ENCODE results near the gene ALG3. TPM values are rescaled to one million over a fixed set of nuclear protein-coding genes. Genes with fewer than 3 reads are reported as not detected.

The ALG3 gene
- total and polyA plus RNA-seq, 9 donors, result 17.8 to 42.0 (median 23.0) TPM

DNA sequence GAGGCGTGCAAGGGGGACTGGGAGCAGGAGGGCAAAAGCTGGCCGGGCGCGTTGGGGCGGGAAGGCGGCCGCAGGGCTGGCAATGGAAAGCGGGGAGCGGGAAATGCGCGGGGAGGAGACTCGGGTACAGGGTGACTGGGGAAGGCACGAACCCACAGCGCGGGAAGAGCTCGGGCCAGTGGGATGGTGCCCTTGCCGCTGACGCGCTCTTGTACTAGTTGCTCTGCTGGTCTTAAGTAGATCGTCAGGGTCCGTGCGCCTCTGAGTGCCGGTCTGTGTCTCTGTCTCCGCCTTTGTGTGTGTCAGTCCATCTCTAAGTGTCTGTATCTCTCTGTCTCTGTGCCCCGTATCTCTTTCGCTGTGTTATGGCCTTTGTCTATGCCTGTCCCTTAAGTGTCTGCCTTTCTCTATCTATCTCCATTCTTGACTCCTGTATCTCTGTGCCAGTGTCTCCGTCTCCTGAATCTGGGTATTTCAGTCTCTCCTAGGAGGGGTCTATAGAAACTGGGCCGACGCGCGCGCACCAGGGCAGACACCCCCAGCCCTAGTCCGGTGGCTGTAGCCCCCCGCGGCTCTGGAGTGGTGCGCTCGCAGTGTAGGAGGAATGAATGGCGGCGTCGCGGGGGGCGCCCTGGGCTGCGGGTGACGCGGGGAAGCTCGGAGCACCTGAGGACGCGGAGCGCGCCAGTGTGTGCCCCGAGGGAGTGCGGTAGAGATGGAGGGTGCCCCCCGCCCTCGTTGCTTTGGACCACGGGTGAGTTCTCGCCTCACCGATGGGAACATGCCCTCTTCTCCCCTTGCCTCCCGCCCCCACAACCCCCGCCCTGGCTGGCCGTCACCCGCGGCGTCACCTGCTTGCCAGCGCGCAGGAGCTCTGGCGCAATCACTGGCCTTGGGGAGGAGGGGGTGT lies 13.3 kb upstream of the ALG3 start:
- intact Hi-C loops (cut with DNase I), result no loop called here
- H3K36me3 ChIP-seq, result no peaks in the 10 kb centered on the region
- H3K9me3 ChIP-seq, result no peaks in the 10 kb centered on the region
- TF ChIP-seq EP300 (IDR thresholded peaks at IDR 0.05) (no peak), CTCF (IDR thresholded peaks at IDR 0.05) (no peak), POLR2A (IDR thresholded peaks at IDR 0.05) (no peak)
- H3K27ac ChIP-seq, result no peak overlapping the region
- peaks cover 5% of the 10 kb centered on the region for H3K27me3 ChIP-seq
- DNase-seq, result no peak
- H3K4me3 ChIP-seq, result peak overlapping the region; percentile 23
- 1 to 2% (median 1%) methylated on average over 65 to 66 of the region's 66 CpGs for WGBS, 3 donors
- peaks cover 13% of the 10 kb centered on the region for H3K4me1 ChIP-seq (ENCODE audit: insufficient read depth)

GRCh38 chr3:184261270-184261853 lies 12.6 kb upstream of the ALG3 start, which contains the start of gene CAMK2N2:
Gene CAMK2N2, minus strand, starts transcription at chr3:184261553. Its CDS starts 268 bp downstream, at chr3:184261285.
- no peak within 1 kb of the TSS for H3K27ac ChIP-seq
- intact Hi-C loops (cut with DNase I), result no loop called here
- H3K27me3 ChIP-seq, result peaks cover 5% of the 10 kb centered on the region
- no peaks in the 10 kb centered on the region for H3K9me3 ChIP-seq
- WGBS, 3 donors, result 0 to 3% (median 1%) methylated on average over 12 to 63 of the region's 67 CpGs
- peak in 2 of 5 donors; percentile 45 to 46 for DNase-seq
- no peaks in the 10 kb centered on the region for H3K36me3 ChIP-seq
- H3K4me1 ChIP-seq (ENCODE audit: insufficient read depth), result peaks cover 13% of the 10 kb centered on the region
- H3K4me3 ChIP-seq, result peak within 1 kb of the TSS; percentile 23
- TF ChIP-seq EP300 (IDR thresholded peaks at IDR 0.05) (no peak), POLR2A (IDR thresholded peaks at IDR 0.05) (no peak), CTCF (IDR thresholded peaks at IDR 0.05) (no peak)

DNA sequence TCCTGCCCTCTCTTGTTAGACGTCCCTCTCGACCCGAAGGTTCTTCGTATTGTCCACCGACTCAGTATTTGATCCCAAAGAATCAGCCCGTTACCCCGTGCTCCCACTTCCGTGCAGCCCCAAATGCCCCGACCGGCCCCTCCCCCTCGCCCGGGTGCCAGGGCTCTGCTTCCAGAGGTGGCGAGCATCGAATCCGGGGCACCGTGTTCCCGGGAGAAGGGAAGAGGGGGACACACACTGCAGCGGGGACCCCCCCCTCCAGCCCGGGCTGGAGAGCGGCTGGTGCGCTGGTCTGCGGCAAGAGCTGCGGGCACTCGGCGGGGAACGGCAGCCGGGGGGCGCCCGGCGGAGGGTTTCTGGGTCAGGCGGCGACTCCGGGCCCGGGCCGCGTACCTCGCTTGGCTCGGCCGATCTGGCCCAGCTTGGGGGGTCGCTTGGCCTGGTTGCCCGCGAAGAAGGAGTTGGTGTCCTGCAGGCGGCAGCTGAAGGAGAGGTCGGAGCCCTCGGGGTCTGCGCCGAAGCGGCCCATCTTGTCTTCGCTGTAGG lies 12.0 kb upstream of the ALG3 start:
- no peak for DNase-seq
- Histone ChIP-seq H3K36me3 (no peaks in the 10 kb centered on the region), H3K9me3 (no peaks in the 10 kb centered on the region), H3K27ac (no peak overlapping the region), H3K4me3 (peak overlapping the region; percentile 23), H3K4me1 (ENCODE audit: insufficient read depth) (peaks cover 13% of the 10 kb centered on the region), H3K27me3 (peaks cover 5% of the 10 kb centered on the region)
- TF ChIP-seq CTCF (IDR thresholded peaks at IDR 0.05) (no peak), EP300 (IDR thresholded peaks at IDR 0.05) (no peak), POLR2A (IDR thresholded peaks at IDR 0.05) (no peak)
- intact Hi-C loops (cut with DNase I), result no loop called here
- 0 to 1% (median 1%) methylated on average over 34 to 49 of the region's 49 CpGs for WGBS, 3 donors

- H3K9me3 ChIP-seq, result no peaks in the 10 kb centered on the region
- H3K27me3 ChIP-seq, result peaks cover 5% of the 10 kb centered on the region
- intact Hi-C loops (cut with DNase I), result loop anchor here in 1 of 4 donors (10.0 kb wide), 1 partner anchor 365 kb away; no protein-coding TSS in a partner anchor
- WGBS, 3 donors, result 0 to 1% (median 1%) methylated on average over 50 to 91 of the region's 91 CpGs
- no peaks in the 10 kb centered on the region for H3K36me3 ChIP-seq
- H3K27ac ChIP-seq, result no peak overlapping the region
- H3K4me3 ChIP-seq, result no peak overlapping the region
- TF ChIP-seq EP300 (IDR thresholded peaks at IDR 0.05) (no peak), CTCF (IDR thresholded peaks at IDR 0.05) (no peak), POLR2A (IDR thresholded peaks at IDR 0.05) (no peak)
- peak; percentile 30 to 74 (median 60) for DNase-seq
- peaks cover 13% of the 10 kb centered on the region for H3K4me1 ChIP-seq (ENCODE audit: insufficient read depth)
Measured at GRCh38 chr3:184259878-184260723, 11.3 kb upstream of the ALG3 start.
